ENCODE measurements around the gene CCDC24. TPM values are rescaled to one million over a fixed set of nuclear protein-coding genes. Genes with fewer than 3 reads are reported as not detected.

Gene CCDC24
- total RNA-seq, 2 experiments from 2014 or later: 1.8 to 2.2 TPM

GRCh38 chr1:44029260-44029910, 38.0 kb downstream of the CCDC24 start:
- H3K9me3 Mint-ChIP-seq: no peaks in the 10 kb centered on the region
- peak overlapping the region; percentile 95 for H3K4me3 Mint-ChIP-seq
- H3K27me3 Mint-ChIP-seq: no peaks in the 10 kb centered on the region
- DNase-seq: no peak
- no peaks in the 10 kb centered on the region for H3K36me3 Mint-ChIP-seq (ENCODE audit: low read depth)
- ChIA-PET POLR2A (no interaction called here), CTCF (interaction anchor here (5.0 kb wide), 1 partner anchor 24 kb away, joined by 30 read pairs; no protein-coding TSS in a partner anchor)
- H3K27ac Mint-ChIP-seq: peak overlapping the region; percentile 94
- H3K4me1 Mint-ChIP-seq: peaks cover 32% of the 10 kb centered on the region

- H3K36me3 Mint-ChIP-seq (ENCODE audit: low read depth): no peaks in the 10 kb centered on the region
Observed at GRCh38 chr1:44029911-44030604, 38.7 kb downstream of the CCDC24 start.

GRCh38 chr1:44030605-44031251, 39.3 kb downstream of the CCDC24 start:
- H3K4me1 Mint-ChIP-seq: peaks cover 32% of the 10 kb centered on the region
- DNase-seq: peak; percentile 54
- H3K4me3 Mint-ChIP-seq: peak overlapping the region; percentile 85
- H3K9me3 Mint-ChIP-seq: no peaks in the 10 kb centered on the region
- H3K36me3 Mint-ChIP-seq (ENCODE audit: low read depth): no peaks in the 10 kb centered on the region
- ChIA-PET POLR2A (interaction anchor here (0.6 to 1.7 kb wide), 5 partner anchors 11 to 601 kb away, joined by 3 to 6 read pairs (median 3); partner anchors contain the start of genes ATP6V0B and ST3GAL3), CTCF (interaction anchor here (0.6 to 5.0 kb wide), 3 partner anchors 17 to 839 kb away, joined by 3 to 30 read pairs (median 16); no protein-coding TSS in a partner anchor)
- peak overlapping the region; percentile 31 for H3K27ac Mint-ChIP-seq
- no peaks in the 10 kb centered on the region for H3K27me3 Mint-ChIP-seq

More at GRCh38 chr1:44029911-44030604, 38.7 kb downstream of the CCDC24 start:
- ChIA-PET POLR2A (interaction anchor here (0.6 to 1.7 kb wide), 4 partner anchors 13 to 602 kb away, joined by 3 to 6 read pairs (median 4); partner anchors contain the start of genes ATP6V0B and ST3GAL3), CTCF (interaction anchor here (4.3 to 5.0 kb wide), 2 partner anchors 18 to 24 kb away, joined by 16 to 30 read pairs; no protein-coding TSS in a partner anchor)
- H3K4me3 Mint-ChIP-seq: peak overlapping the region; percentile 95
- H3K4me1 Mint-ChIP-seq: peaks cover 32% of the 10 kb centered on the region
- no peaks in the 10 kb centered on the region for H3K27me3 Mint-ChIP-seq
- H3K9me3 Mint-ChIP-seq: no peaks in the 10 kb centered on the region
- peak overlapping the region; percentile 94 for H3K27ac Mint-ChIP-seq
- DNase-seq: peak; percentile 90

GRCh38 chr1:44031252-44032169, 40.1 kb downstream of the CCDC24 start, which contains the start of gene SLC6A9:
Gene SLC6A9 (minus strand): TSS chr1:44031462. CDS start chr1:44024277, 7,185 bp downstream.
- peak within 1 kb of the TSS; percentile 31 for H3K27ac Mint-ChIP-seq
- peak; percentile 41 for DNase-seq
- POLR2A ChIA-PET: interaction anchor here (1.0 to 1.7 kb wide), 3 partner anchors 10 to 56 kb away, joined by 3 to 6 read pairs (median 6); partner anchors contain the start of gene ATP6V0B
- CTCF ChIA-PET: interaction anchor here (0.6 to 5.0 kb wide), 3 partner anchors 16 to 840 kb away, joined by 3 to 30 read pairs (median 16); no protein-coding TSS in a partner anchor
- no peaks in the 10 kb centered on the region for H3K36me3 Mint-ChIP-seq (ENCODE audit: low read depth)
- H3K4me3 Mint-ChIP-seq: peak within 1 kb of the TSS; percentile 85
- H3K4me1 Mint-ChIP-seq: peaks cover 32% of the 10 kb centered on the region
- no peaks in the 10 kb centered on the region for H3K27me3 Mint-ChIP-seq
- no peaks in the 10 kb centered on the region for H3K9me3 Mint-ChIP-seq

GRCh38 chr1:44032170-44032790, 40.9 kb downstream of the CCDC24 start:
- POLR2A ChIA-PET: interaction anchor here (1.7 kb wide), 1 partner anchor 11 kb away, joined by 6 read pairs; no protein-coding TSS in a partner anchor
- H3K36me3 Mint-ChIP-seq (ENCODE audit: low read depth): no peaks in the 10 kb centered on the region
- no peak for DNase-seq
- H3K9me3 Mint-ChIP-seq: no peaks in the 10 kb centered on the region
- H3K27me3 Mint-ChIP-seq: no peaks in the 10 kb centered on the region
- H3K4me1 Mint-ChIP-seq: peaks cover 34% of the 10 kb centered on the region
- CTCF ChIA-PET: interaction anchor here (4.3 to 5.0 kb wide), 2 partner anchors 15 to 26 kb away, joined by 16 to 30 read pairs; no protein-coding TSS in a partner anchor
- no peak overlapping the region for H3K27ac Mint-ChIP-seq
- peak overlapping the region; percentile 85 for H3K4me3 Mint-ChIP-seq

GRCh38 chr1:44033041-44033575, 41.7 kb downstream of the CCDC24 start:
- Mint-ChIP-seq H3K4me1 (peaks cover 31% of the 10 kb centered on the region), H3K4me3 (no peak overlapping the region), H3K27ac (no peak overlapping the region), H3K36me3 (ENCODE audit: low read depth) (no peaks in the 10 kb centered on the region), H3K27me3 (no peaks in the 10 kb centered on the region), H3K9me3 (no peaks in the 10 kb centered on the region)
- CTCF ChIA-PET: interaction anchor here (0.5 to 5.0 kb wide), 3 partner anchors 8 to 27 kb away, joined by 3 to 30 read pairs (median 16); no protein-coding TSS in a partner anchor
- no peak for DNase-seq
- POLR2A ChIA-PET: no interaction called here

- H3K4me1 Mint-ChIP-seq: peaks cover 27% of the 10 kb centered on the region
- POLR2A ChIA-PET: no interaction called here
- no peak overlapping the region for H3K4me3 Mint-ChIP-seq
- no peaks in the 10 kb centered on the region for H3K9me3 Mint-ChIP-seq
- CTCF ChIA-PET: interaction anchor here (3.0 to 4.3 kb wide), 2 partner anchors 14 to 99 kb away, joined by 9 to 16 read pairs; no protein-coding TSS in a partner anchor
- no peak for DNase-seq
- H3K36me3 Mint-ChIP-seq (ENCODE audit: low read depth): no peaks in the 10 kb centered on the region
- no peak overlapping the region for H3K27ac Mint-ChIP-seq
- H3K27me3 Mint-ChIP-seq: no peaks in the 10 kb centered on the region
Observed at GRCh38 chr1:44033756-44034155, 42.4 kb downstream of the CCDC24 start.

- Mint-ChIP-seq H3K27me3 (no peaks in the 10 kb centered on the region), H3K27ac (no peak overlapping the region), H3K9me3 (no peaks in the 10 kb centered on the region), H3K4me3 (no peak overlapping the region), H3K36me3 (ENCODE audit: low read depth) (no peaks in the 10 kb centered on the region), H3K4me1 (peaks cover 20% of the 10 kb centered on the region)
- POLR2A ChIA-PET: no interaction called here
- CTCF ChIA-PET: interaction anchor here (1.7 to 4.6 kb wide), 4 partner anchors 13 to 100 kb away, joined by 4 to 74 read pairs (median 30); no protein-coding TSS in a partner anchor
- no peak for DNase-seq
Observed at GRCh38 chr1:44034423-44034822, 43.0 kb downstream of the CCDC24 start.

GRCh38 chr1:44034976-44035716, 43.7 kb downstream of the CCDC24 start:
- no peak for DNase-seq
- H3K9me3 Mint-ChIP-seq: no peaks in the 10 kb centered on the region
- H3K27me3 Mint-ChIP-seq: peaks cover 4% of the 10 kb centered on the region
- no peaks in the 10 kb centered on the region for H3K36me3 Mint-ChIP-seq (ENCODE audit: low read depth)
- POLR2A ChIA-PET: no interaction called here
- H3K27ac Mint-ChIP-seq: no peak overlapping the region
- CTCF ChIA-PET: interaction anchor here (1.1 to 4.6 kb wide), 8 partner anchors 8 to 271 kb away, joined by 3 to 74 read pairs (median 9); no protein-coding TSS in a partner anchor
- H3K4me3 Mint-ChIP-seq: no peak overlapping the region
- peaks cover 16% of the 10 kb centered on the region for H3K4me1 Mint-ChIP-seq

- Mint-ChIP-seq H3K27ac (no peak overlapping the region), H3K36me3 (ENCODE audit: low read depth) (no peaks in the 10 kb centered on the region), H3K4me3 (no peak overlapping the region), H3K27me3 (peaks cover 5% of the 10 kb centered on the region), H3K4me1 (peaks cover 16% of the 10 kb centered on the region), H3K9me3 (no peaks in the 10 kb centered on the region)
- CTCF ChIA-PET: interaction anchor here (1.1 to 4.6 kb wide), 11 partner anchors 9 to 272 kb away, joined by 3 to 74 read pairs (median 9); no protein-coding TSS in a partner anchor
- POLR2A ChIA-PET: no interaction called here
- DNase-seq: no peak
Observed at GRCh38 chr1:44035726-44036408, 44.5 kb downstream of the CCDC24 start.
